HCEC 1CT (cell line): ENCODE results near the gene ADGRG1.
A peak's percentile ranks its signal among the peaks of the same experiment; 100 is the strongest.

ENCODE experiments used
- DNase-seq: peaks from one replicate; pipeline ENCODE4 v3.0.0-alpha.2; 2017

The ADGRG1 gene

GRCh38 chr16:57687363-57687929 is 59.0 kb downstream of the ADGRG1 start:
- DNase-seq, result no peak

- DNase-seq, result no peak
Measured at GRCh38 chr16:57688487-57688986, 60.1 kb downstream of the ADGRG1 start.

- DNase-seq, result no peak
Measured at GRCh38 chr16:57688987-57689761, 60.7 kb downstream of the ADGRG1 start.

GRCh38 chr16:57689762-57690558 is 61.5 kb downstream of the ADGRG1 start:
- DNase-seq, result no peak

- no peak for DNase-seq
Measured at GRCh38 chr16:57690782-57691471, 62.5 kb downstream of the ADGRG1 start.

- no peak for DNase-seq
Measured at GRCh38 chr16:57692636-57693035, 64.2 kb downstream of the ADGRG1 start.

GRCh38 chr16:57693550-57693949 is 65.1 kb downstream of the ADGRG1 start:
- DNase-seq, result no peak

GRCh38 chr16:57694231-57694724 is 65.8 kb downstream of the ADGRG1 start:
- DNase-seq, result no peak

GRCh38 chr16:57694725-57695679 is 66.6 kb downstream of the ADGRG1 start, which contains the start of gene DRC7:
DRC7 (plus strand) TSS chr16:57694806; CDS start chr16:57697950, 3,144 bp downstream.
- peak; percentile 8 for DNase-seq

- DNase-seq, result no peak
Measured at GRCh38 chr16:57695680-57696069, 67.2 kb downstream of the ADGRG1 start.

GRCh38 chr16:57696240-57696639 is 67.8 kb downstream of the ADGRG1 start:
- DNase-seq, result no peak

- DNase-seq, result no peak
Measured at GRCh38 chr16:57697896-57698537, 69.6 kb downstream of the ADGRG1 start.

GRCh38 chr16:57698812-57699405 is 70.5 kb downstream of the ADGRG1 start:
- DNase-seq, result no peak

- no peak for DNase-seq
Measured at GRCh38 chr16:57699481-57699880, 71.1 kb downstream of the ADGRG1 start.

- DNase-seq, result no peak
Measured at GRCh38 chr16:57699899-57700298, 71.5 kb downstream of the ADGRG1 start.

- DNase-seq, result no peak
Measured at GRCh38 chr16:57700781-57701551, 72.5 kb downstream of the ADGRG1 start.

- DNase-seq, result no peak
Measured at GRCh38 chr16:57701759-57702371, 73.4 kb downstream of the ADGRG1 start.

- no peak for DNase-seq
Measured at GRCh38 chr16:57703416-57704010, 75.1 kb downstream of the ADGRG1 start.
